HT1080 (cell line): Measurements from ENCODE around the gene CHRND. TPM values are rescaled to one million over a fixed set of nuclear protein-coding genes. Genes with fewer than 3 reads are reported as not detected.

Source experiments
- DNase-seq: peaks from one replicate; pipeline ENCODE4 v3.0.0-alpha.2; 2015; ENCODE audit warnings: low read depth
- total RNA-seq: library from RNA; depleted of rRNA; stranded (reverse); fragments of >200 nt; shearing (Covaris generic); gene quantifications from 2 replicates; pipeline ENCODE4 v1.2.3, GENCODE V29; 2014

CHRND gene
- total RNA-seq, 1 experiment from 2014 or later: not detected

GRCh38 chr2:232487385-232488096 is 38.4 kb upstream of the CHRND start, which contains the start of gene ECEL1:
Gene ECEL1 (minus strand): TSS chr2:232487834. CDS start chr2:232486653, 1,181 bp downstream.
- no peak for DNase-seq

GRCh38 chr2:232488097-232488711 is 37.8 kb upstream of the CHRND start:
- DNase-seq: no peak

- no peak for DNase-seq
These were observed 37.1 kb upstream of the CHRND start for GRCh38 chr2:232488721-232489300.

GRCh38 chr2:232489516-232490220 is 36.3 kb upstream of the CHRND start:
- DNase-seq: no peak

- no peak for DNase-seq
These were observed 35.5 kb upstream of the CHRND start for GRCh38 chr2:232490221-232491138.

- no peak for DNase-seq
These were observed 34.7 kb upstream of the CHRND start for GRCh38 chr2:232491139-232491780.

GRCh38 chr2:232492236-232492848 is 33.6 kb upstream of the CHRND start:
- no peak for DNase-seq

- no peak for DNase-seq
These were observed 32.8 kb upstream of the CHRND start for GRCh38 chr2:232492963-232493700.

- no peak for DNase-seq
These were observed 32.1 kb upstream of the CHRND start for GRCh38 chr2:232493701-232494474.

GRCh38 chr2:232494542-232494941 is 31.4 kb upstream of the CHRND start:
- no peak for DNase-seq

- DNase-seq: no peak
These were observed 30.7 kb upstream of the CHRND start for GRCh38 chr2:232495292-232495691.

GRCh38 chr2:232496501-232497270 is 29.3 kb upstream of the CHRND start:
- DNase-seq: no peak

GRCh38 chr2:232497348-232497747 is 28.6 kb upstream of the CHRND start:
- no peak for DNase-seq

GRCh38 chr2:232498452-232498851 is 27.5 kb upstream of the CHRND start:
- no peak for DNase-seq

GRCh38 chr2:232501331-232501771 is 24.6 kb upstream of the CHRND start:
- no peak for DNase-seq

- no peak for DNase-seq
These were observed 24.1 kb upstream of the CHRND start for GRCh38 chr2:232501794-232502390.

- no peak for DNase-seq
These were observed 23.4 kb upstream of the CHRND start for GRCh38 chr2:232502511-232502910.
